Fibroblast of lung (primary cell): ENCODE results near the gene ASB18. TPM values are rescaled to one million over a fixed set of nuclear protein-coding genes. Genes with fewer than 3 reads are reported as not detected.

Source experiments
- DNase-seq, 2 donors: peaks; one replicate each; pipeline versions ENCODE4 v3.0.0 to v3.0.0-alpha.2; 2010; ENCODE audit warnings: low read depth in 2 of 2
- H2AFZ ChIP-seq: 2 replicates; pipeline ENCODE4 v1.5.1; 2012; ENCODE audit warnings: low read length, control low read depth, inconsistent platforms
- H3K27ac ChIP-seq: 2 replicates; pipeline ENCODE4 v1.5.1; 2011; ENCODE audit warnings: low read length, control low read depth; ENCODE audit not compliant: insufficient read depth
- H3K27me3 ChIP-seq: 2 replicates; pipeline ENCODE4 v1.5.1; 2011; ENCODE audit warnings: mild to moderate bottlenecking, low read length; ENCODE audit not compliant: control insufficient read depth, insufficient read depth
- H3K36me3 ChIP-seq: 2 replicates; pipeline ENCODE4 v1.5.1; 2011; ENCODE audit warnings: low read length; ENCODE audit not compliant: control insufficient read depth, insufficient read depth
- H3K4me1 ChIP-seq: 2 replicates; pipeline ENCODE4 v1.5.1; 2011; ENCODE audit warnings: low read length; ENCODE audit not compliant: control insufficient read depth, insufficient read depth; ENCODE audit errors: extremely low read depth
- H3K4me2 ChIP-seq: 2 replicates; pipeline ENCODE4 v1.5.1; 2011; ENCODE audit warnings: low read length, control low read depth; ENCODE audit not compliant: insufficient read depth; ENCODE audit errors: extremely low read depth
- H3K4me3 ChIP-seq, 4 experiments: fragments of 200-600 bp in 1 of 4; sonication (generic) in 1 of 4; replicated peaks in 1 of 4; 2 replicates each; pipeline ENCODE4 v1.5.1; 2011 to 2016; ENCODE audit warnings: low read length in 4 of 4, low read depth in 3 of 4, mild to moderate bottlenecking in 3 of 4, control low read depth in 2 of 4, inconsistent platforms in 1 of 4, mixed read lengths in 1 of 4; ENCODE audit not compliant: insufficient read depth in 1 of 4; ENCODE audit errors: control extremely low read depth in 1 of 4
- H3K79me2 ChIP-seq: 2 replicates; pipeline ENCODE4 v1.5.1; 2012; ENCODE audit warnings: mild to moderate bottlenecking, low read length, inconsistent platforms; ENCODE audit not compliant: control insufficient read depth, insufficient read depth
- H3K9ac ChIP-seq: 2 replicates; pipeline ENCODE4 v1.5.1; 2011; ENCODE audit warnings: mild to moderate bottlenecking, low read length, control low read depth; ENCODE audit not compliant: insufficient read depth
- H3K9me3 ChIP-seq: 2 replicates; pipeline ENCODE4 v1.5.1; 2012; ENCODE audit warnings: low read depth, low read length; ENCODE audit not compliant: control insufficient read depth, insufficient read depth
- H4K20me1 ChIP-seq: 2 replicates; pipeline ENCODE4 v1.5.1; 2011; ENCODE audit warnings: low read length; ENCODE audit not compliant: control insufficient read depth, insufficient read depth; ENCODE audit errors: extremely low read depth
- EZH2 ChIP-seq: IDR thresholded peaks from 2 replicates; pipeline ENCODE4 v1.5.1; 2012; ENCODE audit warnings: low read length, control low read depth, mild to moderate bottlenecking; ENCODE audit errors: missing control alignments
- polyA plus RNA-seq, 2 donors: library from polyadenylated mRNA; depleted of rRNA in 1 of 2; stranded (reverse) in 1 of 2; unstranded in 1 of 2; fragments of >200 nt; gene quantifications; 2 replicates each; pipeline ENCODE4 v1.2.1, GENCODE V29; 2011 to 2012; ENCODE audit warnings: missing spikeins in 1 of 2
- total RNA-seq: library from RNA; depleted of rRNA; stranded (reverse); fragments of >200 nt; gene quantifications from 2 replicates; pipeline ENCODE4 v1.2.1, GENCODE V29; 2014
- TF ChIP-seq, protein P1 (sequence below), 2 donors: IDR thresholded peaks in 1 of 2; conservative IDR thresholded peaks in 1 of 2; 1 replicate in 1 of 2; 2 replicates in 1 of 2; pipeline ENCODE4 v1.5.1; 2011 to 2012; ENCODE audit warnings: low read length in 2 of 2, control low read depth in 1 of 2, inconsistent platforms in 1 of 2, low read depth in 1 of 2, mild to moderate bottlenecking in 1 of 2

ASB18 gene
- total and polyA plus RNA-seq, 2 donors (not counting 1 experiment from before 2014, with no cell fraction given), result not detected

GRCh38 chr2:236302555-236302954 is 38.3 kb upstream of the ASB18 start:
- H3K9me3 ChIP-seq, result no peaks in the 10 kb centered on the region
- H3K79me2 ChIP-seq, result no peaks in the 10 kb centered on the region
- DNase-seq, result no peak
- no peaks in the 10 kb centered on the region for H4K20me1 ChIP-seq
- H3K4me2 ChIP-seq, result no peak overlapping the region
- no peaks in the 10 kb centered on the region for H3K4me1 ChIP-seq
- no peak overlapping the region for H3K27ac ChIP-seq
- no peak for TF ChIP-seq EZH2
- TF ChIP-seq, protein P1, sequence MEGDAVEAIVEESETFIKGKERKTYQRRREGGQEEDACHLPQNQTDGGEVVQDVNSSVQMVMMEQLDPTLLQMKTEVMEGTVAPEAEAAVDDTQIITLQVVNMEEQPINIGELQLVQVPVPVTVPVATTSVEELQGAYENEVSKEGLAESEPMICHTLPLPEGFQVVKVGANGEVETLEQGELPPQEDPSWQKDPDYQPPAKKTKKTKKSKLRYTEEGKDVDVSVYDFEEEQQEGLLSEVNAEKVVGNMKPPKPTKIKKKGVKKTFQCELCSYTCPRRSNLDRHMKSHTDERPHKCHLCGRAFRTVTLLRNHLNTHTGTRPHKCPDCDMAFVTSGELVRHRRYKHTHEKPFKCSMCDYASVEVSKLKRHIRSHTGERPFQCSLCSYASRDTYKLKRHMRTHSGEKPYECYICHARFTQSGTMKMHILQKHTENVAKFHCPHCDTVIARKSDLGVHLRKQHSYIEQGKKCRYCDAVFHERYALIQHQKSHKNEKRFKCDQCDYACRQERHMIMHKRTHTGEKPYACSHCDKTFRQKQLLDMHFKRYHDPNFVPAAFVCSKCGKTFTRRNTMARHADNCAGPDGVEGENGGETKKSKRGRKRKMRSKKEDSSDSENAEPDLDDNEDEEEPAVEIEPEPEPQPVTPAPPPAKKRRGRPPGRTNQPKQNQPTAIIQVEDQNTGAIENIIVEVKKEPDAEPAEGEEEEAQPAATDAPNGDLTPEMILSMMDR (conservative IDR thresholded peaks at IDR 0.05 in 1 of 2, IDR thresholded peaks at IDR 0.05 in 1 of 2; ENCODE audit: low read depth in 1 of 2, low read length in 2 of 2), result no peak
- H3K27me3 ChIP-seq, result no peaks in the 10 kb centered on the region
- H3K9ac ChIP-seq, result no peak overlapping the region
- H3K4me3 ChIP-seq, result no peak overlapping the region
- no peaks in the 10 kb centered on the region for H3K36me3 ChIP-seq
- H2AFZ ChIP-seq, result no peak overlapping the region

DNA sequence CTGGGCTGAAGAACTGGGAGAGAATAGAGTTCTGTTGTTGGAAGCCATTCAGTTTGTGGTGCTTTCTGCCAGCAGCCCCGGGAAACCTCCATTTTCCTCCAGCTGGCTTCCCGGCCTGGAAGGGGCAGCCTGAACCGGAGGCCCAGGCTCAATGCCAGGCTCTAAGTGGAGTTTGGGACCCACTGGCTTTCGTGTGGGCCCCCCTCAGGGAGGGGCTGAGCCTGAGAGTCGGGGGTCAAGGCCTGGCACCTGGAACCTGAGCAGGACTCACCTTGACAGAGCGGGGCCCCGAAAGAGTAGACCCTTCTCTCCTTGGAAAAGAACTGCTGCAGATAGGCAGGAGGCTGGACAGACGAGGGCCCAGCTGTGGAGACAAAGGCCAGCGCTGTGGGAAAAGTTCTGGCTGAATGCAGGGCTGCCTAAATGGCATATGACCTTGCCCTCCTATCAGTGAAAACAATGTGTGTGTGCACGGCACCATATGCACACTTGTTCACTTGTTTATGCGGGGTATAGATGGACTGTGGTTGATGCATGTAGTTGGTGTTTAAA is 34.8 kb upstream of the ASB18 start:
- Histone ChIP-seq H3K4me2 (no peak overlapping the region), H3K4me3 (no peak overlapping the region), H3K9ac (no peak overlapping the region), H3K4me1 (no peaks in the 10 kb centered on the region), H3K9me3 (no peaks in the 10 kb centered on the region), H4K20me1 (no peaks in the 10 kb centered on the region), H2AFZ (no peak overlapping the region), H3K79me2 (no peaks in the 10 kb centered on the region), H3K27ac (no peak overlapping the region), H3K27me3 (no peaks in the 10 kb centered on the region), H3K36me3 (no peaks in the 10 kb centered on the region)
- TF ChIP-seq, protein P1 (conservative IDR thresholded peaks at IDR 0.05 in 1 of 2, IDR thresholded peaks at IDR 0.05 in 1 of 2; ENCODE audit: low read depth in 1 of 2, low read length in 2 of 2), result no peak
- TF ChIP-seq EZH2, result no peak
- DNase-seq, result no peak

DNA sequence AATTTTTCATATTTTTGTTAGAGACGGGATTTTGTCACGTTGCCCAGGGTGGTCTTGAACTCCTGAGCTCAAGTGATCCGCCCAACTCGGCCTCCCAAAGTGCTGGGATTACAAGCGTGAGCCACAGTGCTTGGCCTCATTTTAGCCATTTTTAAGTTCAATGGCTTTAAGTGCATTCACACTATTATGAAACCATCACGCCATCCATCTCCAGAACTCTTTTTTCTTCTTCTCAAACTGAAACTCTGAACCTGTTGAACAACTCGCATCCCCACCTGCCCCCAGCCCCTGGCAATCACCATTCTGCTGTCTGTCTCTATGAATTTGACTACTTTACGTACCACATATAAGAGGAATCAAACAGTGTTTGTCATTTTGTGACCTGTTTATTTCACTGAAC is 31.3 kb upstream of the ASB18 start:
- Histone ChIP-seq H3K4me1 (no peaks in the 10 kb centered on the region), H3K9me3 (no peaks in the 10 kb centered on the region), H4K20me1 (no peaks in the 10 kb centered on the region), H3K9ac (no peak overlapping the region), H3K27ac (no peak overlapping the region), H3K79me2 (no peaks in the 10 kb centered on the region), H3K36me3 (no peaks in the 10 kb centered on the region), H3K27me3 (no peaks in the 10 kb centered on the region), H2AFZ (no peak overlapping the region), H3K4me3 (no peak overlapping the region), H3K4me2 (no peak overlapping the region)
- TF ChIP-seq, protein P1 (conservative IDR thresholded peaks at IDR 0.05 in 1 of 2, IDR thresholded peaks at IDR 0.05 in 1 of 2; ENCODE audit: low read depth in 1 of 2, low read length in 2 of 2), result no peak
- no peak for TF ChIP-seq EZH2
- no peak for DNase-seq
